Measurements from ENCODE around the gene SNX10. TPM values are rescaled to one million over a fixed set of nuclear protein-coding genes. Genes with fewer than 3 reads are reported as not detected.

Gene SNX10
- total and polyA plus RNA-seq, 12 donors, result 6.5 to 50.3 (median 27.8) TPM

DNA sequence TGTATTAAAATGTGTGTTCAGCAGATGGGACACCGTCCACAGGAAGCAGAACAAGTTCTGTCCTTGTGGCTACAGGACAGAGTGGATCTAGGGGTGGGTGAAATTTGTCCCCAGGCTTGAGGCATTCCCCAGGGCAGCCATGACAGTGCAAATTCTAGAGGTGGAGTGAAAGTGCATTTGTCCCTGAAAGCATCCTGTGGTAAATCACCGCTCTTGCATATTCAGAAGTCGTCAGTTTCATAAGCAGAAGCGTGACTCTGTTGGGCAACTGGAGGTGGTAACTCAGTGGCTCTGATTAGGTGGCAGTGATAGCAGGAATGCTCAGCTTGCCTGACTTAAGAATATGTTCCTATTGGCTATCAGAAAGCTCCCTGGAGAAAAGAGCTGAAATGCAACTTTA, 96.6 kb downstream of the SNX10 start:
- WGBS, 4 donors, result 71 to 77% (median 73%) methylated on average over 4 of the region's 4 CpGs
- DNase-seq, result no peak
- H3K27me3 ChIP-seq, result no peaks in the 10 kb centered on the region
- no peak overlapping the region for H3K4me3 ChIP-seq
- no peaks in the 10 kb centered on the region for H3K36me3 ChIP-seq (replicated peaks in 1 of 2)
- intact Hi-C loops (cut with DNase I), result loop anchor here in 1 of 2 donors (10.0 kb wide), 1 partner anchor 107 kb away; no protein-coding TSS in a partner anchor
- no peaks in the 10 kb centered on the region for H3K4me1 ChIP-seq (replicated peaks in 1 of 2)
- no peak overlapping the region for H3K27ac ChIP-seq
- TF ChIP-seq POLR2A (IDR thresholded peaks at IDR 0.05), result no peak
- TF ChIP-seq, protein P1, sequence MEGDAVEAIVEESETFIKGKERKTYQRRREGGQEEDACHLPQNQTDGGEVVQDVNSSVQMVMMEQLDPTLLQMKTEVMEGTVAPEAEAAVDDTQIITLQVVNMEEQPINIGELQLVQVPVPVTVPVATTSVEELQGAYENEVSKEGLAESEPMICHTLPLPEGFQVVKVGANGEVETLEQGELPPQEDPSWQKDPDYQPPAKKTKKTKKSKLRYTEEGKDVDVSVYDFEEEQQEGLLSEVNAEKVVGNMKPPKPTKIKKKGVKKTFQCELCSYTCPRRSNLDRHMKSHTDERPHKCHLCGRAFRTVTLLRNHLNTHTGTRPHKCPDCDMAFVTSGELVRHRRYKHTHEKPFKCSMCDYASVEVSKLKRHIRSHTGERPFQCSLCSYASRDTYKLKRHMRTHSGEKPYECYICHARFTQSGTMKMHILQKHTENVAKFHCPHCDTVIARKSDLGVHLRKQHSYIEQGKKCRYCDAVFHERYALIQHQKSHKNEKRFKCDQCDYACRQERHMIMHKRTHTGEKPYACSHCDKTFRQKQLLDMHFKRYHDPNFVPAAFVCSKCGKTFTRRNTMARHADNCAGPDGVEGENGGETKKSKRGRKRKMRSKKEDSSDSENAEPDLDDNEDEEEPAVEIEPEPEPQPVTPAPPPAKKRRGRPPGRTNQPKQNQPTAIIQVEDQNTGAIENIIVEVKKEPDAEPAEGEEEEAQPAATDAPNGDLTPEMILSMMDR (IDR thresholded peaks at IDR 0.05), result no peak
- no peaks in the 10 kb centered on the region for H3K9me3 ChIP-seq (replicated peaks in 1 of 3)

DNA sequence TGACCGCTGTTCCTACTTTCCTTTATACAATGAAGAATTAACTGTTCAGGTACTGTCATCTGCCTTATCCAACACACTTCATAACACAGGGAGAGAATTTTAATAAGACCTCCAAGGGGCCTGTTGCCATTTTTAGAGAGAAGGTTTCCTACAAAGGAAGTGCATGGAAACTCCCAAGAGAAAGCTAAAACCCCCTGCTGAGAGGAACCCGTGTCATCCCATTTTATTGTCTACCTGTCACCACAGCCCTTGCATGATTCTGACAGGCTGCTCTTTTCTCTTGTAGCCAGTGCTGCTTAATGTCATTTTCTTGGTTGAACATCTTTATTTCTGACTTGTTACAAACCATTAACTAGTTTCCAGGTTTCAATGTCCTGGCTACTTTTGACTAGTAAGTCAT, 98.4 kb downstream of the SNX10 start:
- Histone ChIP-seq H3K27ac (no peak overlapping the region), H3K4me3 (no peak overlapping the region), H3K9me3 (replicated peaks in 1 of 3) (no peaks in the 10 kb centered on the region), H3K4me1 (replicated peaks in 1 of 2) (no peaks in the 10 kb centered on the region), H3K36me3 (replicated peaks in 1 of 2) (no peaks in the 10 kb centered on the region), H3K27me3 (no peaks in the 10 kb centered on the region)
- intact Hi-C loops (cut with DNase I), result no loop called here
- TF ChIP-seq, protein P1 (IDR thresholded peaks at IDR 0.05), result no peak
- TF ChIP-seq POLR2A (IDR thresholded peaks at IDR 0.05), result no peak
- 78 to 83% (median 81%) methylated on average over 2 of the region's 2 CpGs for WGBS, 4 donors
- DNase-seq, result no peak

DNA sequence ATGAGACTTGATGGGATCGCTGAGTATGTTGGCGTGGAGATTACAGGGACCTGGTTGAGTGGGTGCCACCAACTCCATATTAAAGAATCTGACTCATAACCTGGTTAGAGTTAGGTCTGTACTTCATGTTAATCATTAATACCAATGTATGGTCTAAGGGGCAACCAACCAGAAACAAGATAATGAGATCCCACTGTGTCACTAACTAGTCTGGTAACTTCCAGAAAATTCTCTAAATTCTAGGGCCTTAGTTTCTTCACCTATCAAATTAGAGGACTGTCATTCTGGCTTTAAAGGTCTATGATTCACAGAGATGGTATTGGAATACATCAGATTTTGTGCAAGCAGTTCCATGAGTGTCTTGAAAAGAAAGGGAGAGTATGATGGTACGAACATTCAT, 102.2 kb downstream of the SNX10 start:
- Histone ChIP-seq H3K4me1 (replicated peaks in 1 of 2) (peaks cover 7 to 20% of the 10 kb centered on the region in 2 donors), H3K36me3 (replicated peaks in 1 of 2) (no peaks in the 10 kb centered on the region), H3K9me3 (replicated peaks in 1 of 3) (no peaks in the 10 kb centered on the region), H3K4me3 (no peak overlapping the region), H3K27ac (no peak overlapping the region), H3K27me3 (no peaks in the 10 kb centered on the region)
- TF ChIP-seq, protein P1 (IDR thresholded peaks at IDR 0.05), result no peak
- TF ChIP-seq POLR2A (IDR thresholded peaks at IDR 0.05), result no peak
- no peak for DNase-seq
- 94 to 100% (median 97%) methylated on average over 2 to 3 of the region's 3 CpGs for WGBS, 4 donors
- intact Hi-C loops (cut with DNase I), result no loop called here

DNA sequence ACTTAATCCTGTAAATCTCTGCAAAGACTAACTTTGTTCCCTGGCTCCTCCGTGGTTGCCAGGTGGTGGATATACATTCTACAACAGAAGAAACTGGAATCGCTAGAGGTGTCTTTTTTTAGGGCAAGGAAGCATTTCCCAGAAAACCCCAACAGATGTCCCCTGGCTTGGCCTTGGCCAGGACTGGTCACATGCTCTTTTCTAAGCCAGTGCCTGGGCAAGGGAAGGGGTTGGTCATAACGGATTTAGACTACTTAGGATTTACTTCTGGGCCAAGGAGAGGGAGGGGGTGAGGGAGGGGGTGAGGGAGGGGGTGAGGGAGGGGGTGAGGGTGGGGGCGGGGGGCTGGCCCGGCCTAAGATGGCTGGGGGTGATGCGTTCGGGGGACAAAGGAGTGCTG, 105.7 kb downstream of the SNX10 start:
- Histone ChIP-seq H3K27me3 (no peaks in the 10 kb centered on the region), H3K9me3 (replicated peaks in 1 of 3) (no peaks in the 10 kb centered on the region), H3K4me3 (no peak overlapping the region), H3K4me1 (replicated peaks in 1 of 2) (peaks cover 7 to 29% of the 10 kb centered on the region in 2 donors), H3K36me3 (replicated peaks in 1 of 2) (no peaks in the 10 kb centered on the region), H3K27ac (peak overlapping the region in 4 of 5 donors; percentile 88 to 93 (median 88))
- DNase-seq, result peak; percentile 22 to 82 (median 72)
- intact Hi-C loops (cut with DNase I), result no loop called here
- 26 to 53% (median 37%) methylated on average over 6 to 7 of the region's 7 CpGs for WGBS, 4 donors
- TF ChIP-seq, protein P1 (IDR thresholded peaks at IDR 0.05), result no peak
- TF ChIP-seq POLR2A (IDR thresholded peaks at IDR 0.05), result no peak

Measured in adrenal gland (tissue), 12 donors.